NT2/D1 (cell line): ENCODE measurements around the gene BCL2.

ENCODE experiments used
- SUZ12 ChIP-seq: IDR thresholded peaks from 2 replicates; pipeline ENCODE4 v1.6.1; 2011; ENCODE audit not compliant: insufficient read length, insufficient read depth; ENCODE audit errors: extremely low read depth
- YY1 ChIP-seq: IDR thresholded peaks from 2 replicates; pipeline ENCODE4 v1.6.1; 2011; ENCODE audit not compliant: insufficient read length, insufficient read depth
- ZNF274 ChIP-seq: IDR thresholded peaks from 2 replicates; pipeline ENCODE4 v1.6.1; 2011; ENCODE audit warnings: mild to moderate bottlenecking, low read depth, low read length

- TF ChIP-seq ZNF274 (no peak), YY1 (no peak), SUZ12 (no peak)
Observed at GRCh38 chr18:63367053-63367953, 47.7 kb upstream of the BCL2 start, which contains the start of gene KDSR.
